ENCODE data around the gene SMLR1. TPM values are rescaled to one million over a fixed set of nuclear protein-coding genes. Genes with fewer than 3 reads are reported as not detected.

Gene SMLR1
- total and polyA plus RNA-seq, 9 of the 15 experiments (the other 6 are each of a cell fraction or from before 2014, with no cell fraction given): not detected

DNA sequence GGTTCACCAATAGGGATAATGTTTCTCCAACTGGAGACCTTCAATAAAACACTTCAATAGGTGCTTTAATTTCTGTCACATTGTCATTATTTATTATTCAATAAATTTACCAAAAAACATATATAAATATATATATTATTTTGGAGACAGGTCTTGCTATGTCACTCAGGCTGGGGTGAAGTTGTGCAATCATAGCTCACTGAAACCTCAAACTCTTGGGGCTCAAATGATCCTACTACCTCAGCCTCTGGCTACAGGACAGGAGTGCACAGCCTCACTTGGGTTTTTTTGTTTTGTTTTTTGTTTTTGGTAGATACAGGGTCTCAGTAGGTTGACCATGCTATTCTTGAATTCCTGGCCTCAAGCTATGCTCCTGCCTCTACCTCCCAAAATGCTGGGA lies 9.9 kb downstream of the SMLR1 start:
- Histone ChIP-seq H3K27me3 (ENCODE audit: control insufficient read depth in 2 of 2, insufficient read depth in 2 of 2, low read length in 2 of 2) (no peaks in the 10 kb centered on the region), H3K4me3 (no peak overlapping the region), H3K4me1 (replicated peaks in 1 of 2; ENCODE audit: control insufficient read depth in 2 of 2, insufficient read depth in 2 of 2, low read length in 2 of 2) (no peaks in the 10 kb centered on the region), H2AFZ (ENCODE audit: low read depth, low read length) (no peak overlapping the region), H3K9ac (ENCODE audit: insufficient read depth in 1 of 2, low read depth in 2 of 2, low read length in 2 of 2) (no peak overlapping the region), H3K9me3 (replicated peaks; ENCODE audit: control insufficient read depth, insufficient read depth, low read depth, low read length) (no peaks in the 10 kb centered on the region), H3K9me1 (ENCODE audit: control insufficient read depth, insufficient read depth, low read length) (no peaks in the 10 kb centered on the region), H4K20me1 (replicated peaks; ENCODE audit: control insufficient read depth, insufficient read depth, low read length) (no peaks in the 10 kb centered on the region), H3K4me2 (ENCODE audit: insufficient read depth, low read length) (no peak overlapping the region), H3K27ac (ENCODE audit: extremely low read depth, low read depth, low read length) (no peak overlapping the region), H3K79me2 (ENCODE audit: control insufficient read depth, insufficient read depth, low read length) (no peaks in the 10 kb centered on the region), H3K36me3 (ENCODE audit: control insufficient read depth, insufficient read depth, low read length) (no peaks in the 10 kb centered on the region)
- intact Hi-C loops (cut with micrococcal nuclease) (no loop called here), in situ Hi-C loops (cut with MboI) (no loop called here)
- TF ChIP-seq ZNF384 (IDR thresholded peaks at IDR 0.05; ENCODE audit: low read depth, low read length): no peak
- TF ChIP-seq MYBL2 (IDR thresholded peaks at IDR 0.05; ENCODE audit: low read depth): no peak
- TF ChIP-seq MYBL2 (CRISPR knock-in tag; IDR thresholded peaks at IDR 0.05; ENCODE audit: borderline replicate concordance): no peak
- no peak for TF ChIP-seq ZNF444 (CRISPR knock-in tag; IDR thresholded peaks at IDR 0.05)
- CTCF ChIA-PET (ENCODE audit: low intra/inter-chr PET ratio): no interaction called here
- POLR2A ChIA-PET: no interaction called here
- ATAC-seq (no peak), DNase-seq (ENCODE audit: extremely low read depth in 1 of 4, low spot score in 3 of 4) (no peak), FAIRE-seq (no peak)
- BruUV-seq (replicated peaks): no TSS peak

DNA sequence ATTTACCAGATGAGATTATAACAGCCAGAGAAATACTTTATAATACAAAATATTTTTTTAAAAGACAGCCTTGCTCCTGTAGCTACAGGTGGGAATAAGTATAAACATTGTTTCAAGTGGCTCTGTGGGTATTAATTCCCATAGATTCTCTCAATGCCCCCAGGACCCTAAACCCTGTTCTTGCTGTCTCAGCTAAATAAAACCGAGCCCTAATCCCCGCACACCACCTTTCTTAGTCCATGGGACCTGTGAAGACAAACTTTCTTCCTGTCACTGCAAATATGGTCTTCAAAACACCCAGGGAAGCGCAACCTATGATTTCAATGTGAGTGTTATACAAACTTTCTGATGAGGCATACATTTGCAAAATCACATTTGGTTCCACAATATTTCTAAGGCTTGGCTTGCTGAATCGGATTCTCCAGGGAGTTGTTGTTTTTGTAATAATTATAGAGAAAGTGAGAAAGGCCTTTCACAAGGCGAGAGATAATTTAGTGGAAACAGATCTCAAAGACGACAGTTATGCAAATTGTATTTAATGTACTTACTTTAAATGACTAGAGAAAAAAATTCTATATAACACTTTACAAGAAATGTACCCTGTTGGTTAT lies 11.1 kb downstream of the SMLR1 start:
- intact Hi-C loops (cut with micrococcal nuclease): no loop called here
- no peaks in the 10 kb centered on the region for H3K9me3 ChIP-seq (replicated peaks; ENCODE audit: control insufficient read depth, insufficient read depth, low read depth, low read length)
- no peak for ATAC-seq
- H3K9ac ChIP-seq (ENCODE audit: insufficient read depth in 1 of 2, low read depth in 2 of 2, low read length in 2 of 2): no peak overlapping the region
- H3K27ac ChIP-seq (ENCODE audit: extremely low read depth, low read depth, low read length): no peak overlapping the region
- H3K27me3 ChIP-seq (ENCODE audit: control insufficient read depth in 2 of 2, insufficient read depth in 2 of 2, low read length in 2 of 2): no peaks in the 10 kb centered on the region
- CTCF ChIA-PET (ENCODE audit: low intra/inter-chr PET ratio): no interaction called here
- no peaks in the 10 kb centered on the region for H3K9me1 ChIP-seq (ENCODE audit: control insufficient read depth, insufficient read depth, low read length)
- no peak for FAIRE-seq
- 26% methylated on average over 6 of the region's 6 CpGs for WGBS (ENCODE audit: insufficient coverage, low coverage, missing lambda C conversion rate)
- H3K4me3 ChIP-seq: no peak overlapping the region
- no TSS peak for BruUV-seq (replicated peaks)
- H4K20me1 ChIP-seq (replicated peaks; ENCODE audit: control insufficient read depth, insufficient read depth, low read length): no peaks in the 10 kb centered on the region
- H3K4me2 ChIP-seq (ENCODE audit: insufficient read depth, low read length): no peak overlapping the region
- DNase-seq (ENCODE audit: extremely low read depth in 1 of 4, low spot score in 3 of 4): no peak
- no peak overlapping the region for H2AFZ ChIP-seq (ENCODE audit: low read depth, low read length)
- H3K36me3 ChIP-seq (ENCODE audit: control insufficient read depth, insufficient read depth, low read length): no peaks in the 10 kb centered on the region
- H3K79me2 ChIP-seq (ENCODE audit: control insufficient read depth, insufficient read depth, low read length): no peaks in the 10 kb centered on the region
- POLR2A ChIA-PET: interaction anchor here (0.6 kb wide), 1 partner anchor 765 kb away, joined by 3 read pairs; no protein-coding TSS in a partner anchor
- in situ Hi-C loops (cut with MboI): no loop called here
- no peaks in the 10 kb centered on the region for H3K4me1 ChIP-seq (replicated peaks in 1 of 2; ENCODE audit: control insufficient read depth in 2 of 2, insufficient read depth in 2 of 2, low read length in 2 of 2)
- TF ChIP-seq ARHGAP35 (IDR thresholded peaks at IDR 0.05; ENCODE audit: partially characterized antibody): no peak
- no peak for TF ChIP-seq ZNF830 (CRISPR knock-in tag; IDR thresholded peaks at IDR 0.05)
- TF ChIP-seq ZNF384 (IDR thresholded peaks at IDR 0.05; ENCODE audit: low read depth, low read length): no peak
- TF ChIP-seq, protein P1, sequence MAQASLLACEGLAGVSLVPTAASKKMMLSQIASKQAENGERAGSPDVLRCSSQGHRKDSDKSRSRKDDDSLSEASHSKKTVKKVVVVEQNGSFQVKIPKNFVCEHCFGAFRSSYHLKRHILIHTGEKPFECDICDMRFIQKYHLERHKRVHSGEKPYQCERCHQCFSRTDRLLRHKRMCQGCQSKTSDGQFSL (CRISPR knock-in tag; IDR thresholded peaks at IDR 0.05): no peak
- TF ChIP-seq, protein P1 (tag; IDR thresholded peaks at IDR 0.05): no peak
- TF ChIP-seq SAFB (IDR thresholded peaks at IDR 0.05; ENCODE audit: borderline replicate concordance, low read depth, low read length): no peak
- TF ChIP-seq, protein P2, sequence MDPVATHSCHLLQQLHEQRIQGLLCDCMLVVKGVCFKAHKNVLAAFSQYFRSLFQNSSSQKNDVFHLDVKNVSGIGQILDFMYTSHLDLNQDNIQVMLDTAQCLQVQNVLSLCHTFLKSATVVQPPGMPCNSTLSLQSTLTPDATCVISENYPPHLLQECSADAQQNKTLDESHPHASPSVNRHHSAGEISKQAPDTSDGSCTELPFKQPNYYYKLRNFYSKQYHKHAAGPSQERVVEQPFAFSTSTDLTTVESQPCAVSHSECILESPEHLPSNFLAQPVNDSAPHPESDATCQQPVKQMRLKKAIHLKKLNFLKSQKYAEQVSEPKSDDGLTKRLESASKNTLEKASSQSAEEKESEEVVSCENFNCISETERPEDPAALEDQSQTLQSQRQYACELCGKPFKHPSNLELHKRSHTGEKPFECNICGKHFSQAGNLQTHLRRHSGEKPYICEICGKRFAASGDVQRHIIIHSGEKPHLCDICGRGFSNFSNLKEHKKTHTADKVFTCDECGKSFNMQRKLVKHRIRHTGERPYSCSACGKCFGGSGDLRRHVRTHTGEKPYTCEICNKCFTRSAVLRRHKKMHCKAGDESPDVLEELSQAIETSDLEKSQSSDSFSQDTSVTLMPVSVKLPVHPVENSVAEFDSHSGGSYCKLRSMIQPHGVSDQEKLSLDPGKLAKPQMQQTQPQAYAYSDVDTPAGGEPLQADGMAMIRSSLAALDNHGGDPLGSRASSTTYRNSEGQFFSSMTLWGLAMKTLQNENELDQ (CRISPR knock-in tag; IDR thresholded peaks at IDR 0.05; ENCODE audit: borderline replicate concordance): no peak
- no peak for TF ChIP-seq KAT8 (IDR thresholded peaks at IDR 0.05; ENCODE audit: low read depth)
- TF ChIP-seq EP300 (IDR thresholded peaks at IDR 0.05; ENCODE audit: low read length): no peak
- no peak for TF ChIP-seq SAP30 (IDR thresholded peaks at IDR 0.05; ENCODE audit: borderline replicate concordance, insufficient read depth, low read depth, low read length, poor library complexity, severe bottlenecking)
- no peak for TF ChIP-seq HCFC1 (IDR thresholded peaks at IDR 0.05; ENCODE audit: low read depth, low read length)

Measured in K562 (cell line).